Right lobe of liver (tissue), 4 donors: ENCODE measurements around the gene SLAIN2.

Experiments used
- CTCF ChIP-seq, 4 donors: fragments of 200-600 bp in 3 of 4; fragments of 450-650 bp in 1 of 4; IDR thresholded peaks; one replicate each; pipeline versions ENCODE4 v1.5.1 to v1.8.0; 2016 to 2022; ENCODE audit warnings: antibody characterized with exemption in 4 of 4, mild to moderate bottlenecking in 2 of 4
- POLR2A ChIP-seq: fragments of 450-650 bp; IDR thresholded peaks from one replicate; pipeline ENCODE4 v1.6.1; 2017; ENCODE audit warnings: antibody characterized with exemption, mild to moderate bottlenecking
- donor health status: DM: no; HTN: no; CAD: no.
- donor health status: DM: no; HTN: no; CAD: no.
- donor health status: DM: no; HTN: yes; CAD: no.

- no peak for TF ChIP-seq CTCF (IDR thresholded peaks at IDR 0.05)
- TF ChIP-seq POLR2A, result no peak
Observed at GRCh38 chr4:48350871-48351270, 9.5 kb downstream of the SLAIN2 start.
